DOHH2 (cell line): ENCODE data around the gene ESRRB.

Experiments used
- CTCF ChIP-seq: fragments of 200-600 bp; sonication (generic); IDR thresholded peaks from one replicate; pipeline ENCODE4 v1.5.1; 2014; ENCODE audit warnings: antibody characterized with exemption, mild to moderate bottlenecking, low read depth, low read length; ENCODE audit not compliant: poor library complexity, severe bottlenecking
- EZH2phosphoT487 ChIP-seq: fragments of 200-600 bp; sonication (generic); IDR thresholded peaks from 2 replicates; pipeline ENCODE4 v1.6.1; 2017; ENCODE audit warnings: borderline replicate concordance, mild to moderate bottlenecking, antibody characterized with exemption, low read length, moderate library complexity, mixed read lengths

- TF ChIP-seq CTCF (no peak), EZH2phosphoT487 (no peak)
Observed at GRCh38 chr14:76339728-76340615, 36.0 kb upstream of the ESRRB start.
